ENCODE results near the gene DAAM2. TPM values are rescaled to one million over a fixed set of nuclear protein-coding genes. Genes with fewer than 3 reads are reported as not detected.

Gene DAAM2
- total RNA-seq, 2 experiments from 2014 or later: not detected

DNA sequence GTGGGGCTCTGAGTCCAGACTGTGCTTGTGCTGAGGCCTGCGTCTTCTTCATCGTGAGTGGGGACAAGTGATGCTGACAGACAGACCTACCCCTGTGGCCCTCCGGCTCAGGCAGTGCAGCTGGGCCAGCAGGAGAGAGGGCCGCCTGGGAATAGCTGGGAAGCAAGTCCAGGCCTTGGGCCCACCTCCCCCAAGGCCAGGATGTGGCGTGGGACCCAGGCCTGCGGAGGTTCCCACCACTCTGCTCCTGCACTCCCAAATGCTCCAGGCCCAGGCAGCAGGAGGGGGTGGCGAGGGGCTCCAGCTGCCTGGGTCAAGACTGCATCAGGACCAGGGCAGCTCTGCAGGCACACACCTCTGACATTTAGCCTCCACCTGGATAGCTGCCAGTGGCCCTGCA, 38.3 kb downstream of the DAAM2 start:
- H3K4me3 Mint-ChIP-seq: no peak overlapping the region

GRCh38 chr6:39831701-39832100, 39.5 kb downstream of the DAAM2 start:
- Mint-ChIP-seq H3K27me3 (no peaks in the 10 kb centered on the region), H3K27ac (no peak overlapping the region), H3K4me3 (no peak overlapping the region), H3K36me3 (ENCODE audit: low read depth) (no peaks in the 10 kb centered on the region), H3K9me3 (no peaks in the 10 kb centered on the region), H3K4me1 (no peaks in the 10 kb centered on the region)
- DNase-seq: no peak
- POLR2A ChIA-PET: no interaction called here
- CTCF ChIA-PET: no interaction called here

More for the DNA sequence above, 38.3 kb downstream of the DAAM2 start:
- ChIA-PET POLR2A (no interaction called here), CTCF (no interaction called here)
- DNase-seq: no peak
- Mint-ChIP-seq H3K36me3 (ENCODE audit: low read depth) (no peaks in the 10 kb centered on the region), H3K27me3 (no peaks in the 10 kb centered on the region), H3K4me1 (no peaks in the 10 kb centered on the region), H3K9me3 (no peaks in the 10 kb centered on the region), H3K27ac (no peak overlapping the region)

DNA sequence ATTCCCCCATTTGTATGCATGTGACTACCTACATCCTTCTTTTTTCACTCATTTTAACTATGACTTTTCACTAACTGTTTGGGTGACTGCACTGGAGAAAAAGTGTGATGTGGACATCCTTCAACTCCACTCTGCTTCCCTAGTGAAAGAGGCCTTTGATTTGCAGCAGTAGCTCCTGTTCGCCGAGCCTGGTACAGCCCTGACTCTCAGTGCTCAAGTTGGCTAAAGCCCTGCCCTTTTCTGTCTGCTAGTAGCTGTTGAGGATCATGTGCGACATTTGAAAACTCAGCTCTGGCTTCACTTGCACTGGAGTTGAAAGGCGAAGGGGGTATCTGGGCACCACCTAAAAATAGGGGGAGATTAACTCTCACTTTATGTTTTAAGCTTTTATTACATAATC, 42.1 kb downstream of the DAAM2 start:
- Mint-ChIP-seq H3K4me1 (no peaks in the 10 kb centered on the region), H3K36me3 (ENCODE audit: low read depth) (no peaks in the 10 kb centered on the region), H3K9me3 (no peaks in the 10 kb centered on the region), H3K4me3 (no peak overlapping the region), H3K27ac (no peak overlapping the region), H3K27me3 (no peaks in the 10 kb centered on the region)
- POLR2A ChIA-PET: no interaction called here
- CTCF ChIA-PET: no interaction called here
- DNase-seq: no peak

- no peak overlapping the region for H3K27ac Mint-ChIP-seq
- H3K27me3 Mint-ChIP-seq: no peaks in the 10 kb centered on the region
- ChIA-PET CTCF (no interaction called here), POLR2A (no interaction called here)
- no peaks in the 10 kb centered on the region for H3K4me1 Mint-ChIP-seq
- H3K9me3 Mint-ChIP-seq: no peaks in the 10 kb centered on the region
- no peak overlapping the region for H3K4me3 Mint-ChIP-seq
- H3K36me3 Mint-ChIP-seq (ENCODE audit: low read depth): no peaks in the 10 kb centered on the region
- no peak for DNase-seq
These were observed 42.7 kb downstream of the DAAM2 start for GRCh38 chr6:39834866-39835265.

- Mint-ChIP-seq H3K27ac (no peak overlapping the region), H3K27me3 (no peaks in the 10 kb centered on the region)
- DNase-seq: no peak
These were observed 43.7 kb downstream of the DAAM2 start for GRCh38 chr6:39835821-39836295.

GRCh38 chr6:39836606-39837005, 44.4 kb downstream of the DAAM2 start:
- H3K4me3 Mint-ChIP-seq: no peak overlapping the region
- no peaks in the 10 kb centered on the region for H3K27me3 Mint-ChIP-seq
- CTCF ChIA-PET: no interaction called here
- no peaks in the 10 kb centered on the region for H3K4me1 Mint-ChIP-seq
- no peak for DNase-seq
- no peak overlapping the region for H3K27ac Mint-ChIP-seq
- POLR2A ChIA-PET: no interaction called here
- H3K36me3 Mint-ChIP-seq (ENCODE audit: low read depth): no peaks in the 10 kb centered on the region
- H3K9me3 Mint-ChIP-seq: no peaks in the 10 kb centered on the region

More at GRCh38 chr6:39835821-39836295, 43.7 kb downstream of the DAAM2 start:
- POLR2A ChIA-PET: no interaction called here
- Mint-ChIP-seq H3K9me3 (no peaks in the 10 kb centered on the region), H3K4me3 (no peak overlapping the region), H3K36me3 (ENCODE audit: low read depth) (no peaks in the 10 kb centered on the region), H3K4me1 (no peaks in the 10 kb centered on the region)
- CTCF ChIA-PET: no interaction called here

DNA sequence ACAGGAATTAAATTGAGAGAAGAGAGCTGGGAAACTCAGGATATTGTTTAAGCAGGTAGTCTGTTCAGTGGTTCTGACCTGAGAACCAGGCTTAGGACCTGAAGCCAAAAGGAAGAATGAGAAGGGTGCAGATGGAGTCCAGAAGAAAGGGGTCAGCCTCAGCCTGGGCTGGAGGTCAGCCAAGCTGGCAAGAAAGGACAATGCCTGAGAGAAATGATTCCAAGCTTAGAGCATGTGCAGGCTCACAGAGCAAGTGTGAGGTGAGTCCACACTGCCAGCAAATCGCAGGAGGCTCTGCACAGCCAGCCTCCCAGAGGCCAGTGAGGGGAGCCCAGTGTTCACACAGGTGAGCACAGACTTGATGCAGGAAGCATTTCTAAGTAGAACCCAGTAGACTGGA, 47.3 kb downstream of the DAAM2 start:
- no peaks in the 10 kb centered on the region for H3K9me3 Mint-ChIP-seq
- H3K27me3 Mint-ChIP-seq: no peaks in the 10 kb centered on the region
- CTCF ChIA-PET: no interaction called here
- H3K27ac Mint-ChIP-seq: no peak overlapping the region
- DNase-seq: no peak
- POLR2A ChIA-PET: no interaction called here
- H3K4me1 Mint-ChIP-seq: no peaks in the 10 kb centered on the region
- H3K4me3 Mint-ChIP-seq: no peak overlapping the region
- no peaks in the 10 kb centered on the region for H3K36me3 Mint-ChIP-seq (ENCODE audit: low read depth)

- no peak for DNase-seq
- no peaks in the 10 kb centered on the region for H3K36me3 Mint-ChIP-seq (ENCODE audit: low read depth)
- CTCF ChIA-PET: no interaction called here
- H3K27me3 Mint-ChIP-seq: no peaks in the 10 kb centered on the region
- no peaks in the 10 kb centered on the region for H3K9me3 Mint-ChIP-seq
- POLR2A ChIA-PET: no interaction called here
- no peaks in the 10 kb centered on the region for H3K4me1 Mint-ChIP-seq
- H3K27ac Mint-ChIP-seq: no peak overlapping the region
- no peak overlapping the region for H3K4me3 Mint-ChIP-seq
These were observed 48.6 kb downstream of the DAAM2 start for GRCh38 chr6:39840781-39841180.

GRCh38 chr6:39841291-39841690, 49.1 kb downstream of the DAAM2 start:
- Mint-ChIP-seq H3K27ac (no peak overlapping the region), H3K9me3 (no peaks in the 10 kb centered on the region), H3K4me3 (no peak overlapping the region), H3K4me1 (no peaks in the 10 kb centered on the region), H3K27me3 (no peaks in the 10 kb centered on the region), H3K36me3 (ENCODE audit: low read depth) (no peaks in the 10 kb centered on the region)
- CTCF ChIA-PET: no interaction called here
- POLR2A ChIA-PET: no interaction called here
- no peak for DNase-seq

- Mint-ChIP-seq H3K27me3 (no peaks in the 10 kb centered on the region), H3K9me3 (no peaks in the 10 kb centered on the region), H3K36me3 (ENCODE audit: low read depth) (no peaks in the 10 kb centered on the region), H3K27ac (no peak overlapping the region), H3K4me1 (no peaks in the 10 kb centered on the region), H3K4me3 (no peak overlapping the region)
- no peak for DNase-seq
- CTCF ChIA-PET: no interaction called here
- POLR2A ChIA-PET: no interaction called here
These were observed 49.7 kb downstream of the DAAM2 start for GRCh38 chr6:39841923-39842322.

- DNase-seq: no peak
- no peaks in the 10 kb centered on the region for H3K4me1 Mint-ChIP-seq
- no peaks in the 10 kb centered on the region for H3K9me3 Mint-ChIP-seq
- no peak overlapping the region for H3K4me3 Mint-ChIP-seq
- H3K27me3 Mint-ChIP-seq: no peaks in the 10 kb centered on the region
- no peaks in the 10 kb centered on the region for H3K36me3 Mint-ChIP-seq (ENCODE audit: low read depth)
- H3K27ac Mint-ChIP-seq: no peak overlapping the region
- CTCF ChIA-PET: no interaction called here
- POLR2A ChIA-PET: no interaction called here
These were observed 51.3 kb downstream of the DAAM2 start for GRCh38 chr6:39843305-39844020.

GRCh38 chr6:39844866-39845265, 52.7 kb downstream of the DAAM2 start:
- Mint-ChIP-seq H3K27me3 (no peaks in the 10 kb centered on the region), H3K4me3 (no peak overlapping the region), H3K4me1 (no peaks in the 10 kb centered on the region), H3K27ac (no peak overlapping the region), H3K9me3 (no peaks in the 10 kb centered on the region), H3K36me3 (ENCODE audit: low read depth) (no peaks in the 10 kb centered on the region)
- ChIA-PET POLR2A (no interaction called here), CTCF (no interaction called here)
- no peak for DNase-seq

GRCh38 chr6:39847221-39847620, 55.0 kb downstream of the DAAM2 start:
- no peak for DNase-seq
- Mint-ChIP-seq H3K9me3 (no peaks in the 10 kb centered on the region), H3K4me3 (no peak overlapping the region), H3K27me3 (no peaks in the 10 kb centered on the region), H3K4me1 (no peaks in the 10 kb centered on the region), H3K36me3 (ENCODE audit: low read depth) (no peaks in the 10 kb centered on the region), H3K27ac (no peak overlapping the region)
- POLR2A ChIA-PET: no interaction called here
- CTCF ChIA-PET: no interaction called here

DNA sequence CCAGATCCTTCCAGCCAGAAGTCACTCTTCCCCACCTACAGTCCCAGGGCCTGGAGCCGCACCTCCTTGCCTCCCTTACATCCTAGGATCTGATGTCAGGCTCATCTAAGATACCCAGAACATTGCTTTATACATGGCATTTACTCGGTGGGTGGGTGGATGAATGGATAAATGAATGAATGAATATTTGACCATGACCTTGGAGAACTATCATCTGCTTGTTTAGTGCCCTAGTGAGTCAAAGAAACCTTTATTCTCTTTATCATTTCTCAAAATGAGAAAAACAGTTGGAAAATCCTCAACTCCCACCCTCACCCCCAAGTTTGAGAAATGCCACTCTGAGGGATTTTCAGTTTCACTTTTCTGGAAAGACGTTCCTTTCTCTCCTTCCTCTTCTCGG, 56.0 kb downstream of the DAAM2 start:
- no peak overlapping the region for H3K4me3 Mint-ChIP-seq
- no peaks in the 10 kb centered on the region for H3K27me3 Mint-ChIP-seq
- H3K36me3 Mint-ChIP-seq (ENCODE audit: low read depth): no peaks in the 10 kb centered on the region
- no peaks in the 10 kb centered on the region for H3K9me3 Mint-ChIP-seq
- POLR2A ChIA-PET: no interaction called here
- no peak for DNase-seq
- H3K4me1 Mint-ChIP-seq: no peaks in the 10 kb centered on the region
- no peak overlapping the region for H3K27ac Mint-ChIP-seq
- CTCF ChIA-PET: no interaction called here

Data from activated CD4-positive, alpha-beta T cell treated with anti-CD3 and anti-CD28 coated beads, Interleukin-2, amount 10 ng/mL, durations not matched to agents 7 days and 5 days (primary cell).